PC-3 (cell line): ENCODE results near the gene DIMT1. TPM values are rescaled to one million over a fixed set of nuclear protein-coding genes. Genes with fewer than 3 reads are reported as not detected.

Experiments
- ATAC-seq: fragments of 200-7000 bp; cut with Tn5 transposase; 2 replicates; pipeline ENCODE4 v1.9.1; 2020; ENCODE audit warnings: mild to moderate bottlenecking, moderate library complexity
- BruUV-seq: library from RNA; stranded (reverse); fragments of 400-500 nt; replicated peaks from 2 replicates; lab custom pipeline; 2021; lab: Mats Ljungman, UMichigan
- CTCF ChIA-PET: fragments of 300-600 bp; sonication (Branson Sonifier 250); formaldehyde crosslinking; loops from one replicate; lab custom pipeline; 2022; ENCODE audit warnings: antibody characterized with exemption; lab: Charles Lee
- POLR2A ChIA-PET: fragments of 300-600 bp; sonication (Branson Sonifier 250); formaldehyde crosslinking; loops from one replicate; lab custom pipeline; 2022; ENCODE audit warnings: antibody characterized with exemption; ENCODE audit not compliant: unreplicated experiment; lab: Charles Lee
- DNase-seq: peaks from one replicate; pipeline ENCODE4 v3.0.0-alpha.2; 2015
- H2AFZ ChIP-seq: fragments of 300-600 bp; sonication (generic); 2 replicates; pipeline ENCODE4 v1.6.0; 2016; ENCODE audit warnings: antibody characterized with exemption, low read length
- H3F3A ChIP-seq: fragments of 300-600 bp; sonication (generic); one replicate; pipeline ENCODE4 v1.6.0; 2017; ENCODE audit warnings: antibody characterized with exemption, low read length, control low read depth, mild to moderate bottlenecking; ENCODE audit not compliant: unreplicated experiment
- H3K27ac ChIP-seq: fragments of 300-600 bp; sonication (generic); 2 replicates; pipeline ENCODE4 v1.5.1; 2016; ENCODE audit warnings: mild to moderate bottlenecking, low read length
- H3K27me3 ChIP-seq: fragments of 300-600 bp; sonication (generic); 2 replicates; pipeline ENCODE4 v1.6.1; 2016; ENCODE audit warnings: low read length, mixed read lengths
- H3K36me3 ChIP-seq: fragments of 300-600 bp; sonication (generic); 2 replicates; pipeline ENCODE4 v1.6.1; 2016; ENCODE audit warnings: low read depth, mixed run types, low read length, mixed read lengths
- H3K4me1 ChIP-seq: fragments of 300-600 bp; sonication (generic); 2 replicates; pipeline ENCODE4 v1.5.1; 2016; ENCODE audit warnings: low read length; ENCODE audit not compliant: insufficient read depth
- H3K4me2 ChIP-seq: fragments of 300-600 bp; sonication (generic); 2 replicates; pipeline ENCODE4 v1.6.0; 2016; ENCODE audit warnings: low read length
- H3K4me3 ChIP-seq: fragments of 300-600 bp; sonication (generic); 2 replicates; pipeline ENCODE4 v1.5.1; 2016; ENCODE audit warnings: mild to moderate bottlenecking, low read length, mixed read lengths
- H3K79me2 ChIP-seq: fragments of 300-600 bp; sonication (generic); 2 replicates; pipeline ENCODE4 v1.6.1; 2017; ENCODE audit warnings: low read length, mixed read lengths
- H3K9ac ChIP-seq: fragments of 300-600 bp; sonication (generic); 2 replicates; pipeline ENCODE4 v1.6.0; 2016; ENCODE audit warnings: mild to moderate bottlenecking, low read length
- H3K9me2 ChIP-seq: fragments of 300-600 bp; sonication (generic); replicated peaks from 2 replicates; pipeline ENCODE4 v1.6.1; 2016; ENCODE audit warnings: mixed run types, low read length, mixed read lengths
- H3K9me3 ChIP-seq: fragments of 300-600 bp; sonication (generic); 2 replicates; pipeline ENCODE4 v1.6.1; 2016; ENCODE audit warnings: low read length, mixed read lengths
- H4K20me1 ChIP-seq: fragments of 300-600 bp; sonication (generic); 2 replicates; pipeline ENCODE4 v1.6.1; 2016; ENCODE audit warnings: low read length, mixed read lengths
- EZH2 ChIP-seq: fragments of 300-600 bp; sonication (generic); IDR thresholded peaks from one replicate; pipeline ENCODE4 v1.6.1; 2017; ENCODE audit warnings: antibody characterized with exemption, mild to moderate bottlenecking, low read length; ENCODE audit not compliant: unreplicated experiment
- EZH2phosphoT487 ChIP-seq: fragments of 300-600 bp; sonication (generic); IDR thresholded peaks from 2 replicates; pipeline ENCODE4 v1.6.1; 2018; ENCODE audit warnings: mild to moderate bottlenecking, antibody characterized with exemption, low read length, borderline replicate concordance
- intact Hi-C: fragments of 100-400 bp; cut with micrococcal nuclease; formaldehyde crosslinking; loops from 2 replicates; pipeline ENCODE4 v1.9.0; 2023
- total RNA-seq: library from RNA; depleted of rRNA; stranded (reverse); fragments of >200 nt; gene quantifications from 2 replicates; pipeline ENCODE4 v1.2.3, GENCODE V29; 2014
- TF ChIP-seq, protein P1 (sequence below): fragments of 300-600 bp; sonication (generic); conservative IDR thresholded peaks from 2 replicates; pipeline ENCODE4 v1.5.1; 2017; ENCODE audit warnings: antibody characterized with exemption, low read depth, mild to moderate bottlenecking, low read length

The DIMT1 gene
- total RNA-seq, 1 experiment from 2014 or later: 59.8 TPM

- Histone ChIP-seq H4K20me1 (no peaks in the 10 kb centered on the region), H3K4me2 (no peak overlapping the region), H3K79me2 (peaks cover 3% of the 10 kb centered on the region; the same call in 1 of the 2 replicates), H3K4me3 (no peak overlapping the region), H3K27me3 (no peaks in the 10 kb centered on the region), H3K9me3 (no peaks in the 10 kb centered on the region), H3K9me2 (no peaks in the 10 kb centered on the region), H2AFZ (no peak overlapping the region), H3F3A (no peaks in the 10 kb centered on the region), H3K4me1 (no peaks in the 10 kb centered on the region), H3K27ac (no peak overlapping the region), H3K9ac (no peak overlapping the region), H3K36me3 (peaks cover 21% of the 10 kb centered on the region)
- intact Hi-C loops: no loop called here
- no TSS peak for BruUV-seq
- ChIA-PET POLR2A (interaction anchor here (0.7 kb wide), 1 partner anchor 45 kb away, joined by 11 read pairs; the partner anchor contains the start of gene DIMT1), CTCF (no interaction called here)
- TF ChIP-seq EZH2 (no peak), EZH2phosphoT487 (no peak)
- TF ChIP-seq, protein P1, sequence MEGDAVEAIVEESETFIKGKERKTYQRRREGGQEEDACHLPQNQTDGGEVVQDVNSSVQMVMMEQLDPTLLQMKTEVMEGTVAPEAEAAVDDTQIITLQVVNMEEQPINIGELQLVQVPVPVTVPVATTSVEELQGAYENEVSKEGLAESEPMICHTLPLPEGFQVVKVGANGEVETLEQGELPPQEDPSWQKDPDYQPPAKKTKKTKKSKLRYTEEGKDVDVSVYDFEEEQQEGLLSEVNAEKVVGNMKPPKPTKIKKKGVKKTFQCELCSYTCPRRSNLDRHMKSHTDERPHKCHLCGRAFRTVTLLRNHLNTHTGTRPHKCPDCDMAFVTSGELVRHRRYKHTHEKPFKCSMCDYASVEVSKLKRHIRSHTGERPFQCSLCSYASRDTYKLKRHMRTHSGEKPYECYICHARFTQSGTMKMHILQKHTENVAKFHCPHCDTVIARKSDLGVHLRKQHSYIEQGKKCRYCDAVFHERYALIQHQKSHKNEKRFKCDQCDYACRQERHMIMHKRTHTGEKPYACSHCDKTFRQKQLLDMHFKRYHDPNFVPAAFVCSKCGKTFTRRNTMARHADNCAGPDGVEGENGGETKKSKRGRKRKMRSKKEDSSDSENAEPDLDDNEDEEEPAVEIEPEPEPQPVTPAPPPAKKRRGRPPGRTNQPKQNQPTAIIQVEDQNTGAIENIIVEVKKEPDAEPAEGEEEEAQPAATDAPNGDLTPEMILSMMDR: no peak
- ATAC-seq (no peak), DNase-seq (no peak)
These were observed 44.8 kb upstream of the DIMT1 start for GRCh38 chr5:62448528-62448927.

DNA sequence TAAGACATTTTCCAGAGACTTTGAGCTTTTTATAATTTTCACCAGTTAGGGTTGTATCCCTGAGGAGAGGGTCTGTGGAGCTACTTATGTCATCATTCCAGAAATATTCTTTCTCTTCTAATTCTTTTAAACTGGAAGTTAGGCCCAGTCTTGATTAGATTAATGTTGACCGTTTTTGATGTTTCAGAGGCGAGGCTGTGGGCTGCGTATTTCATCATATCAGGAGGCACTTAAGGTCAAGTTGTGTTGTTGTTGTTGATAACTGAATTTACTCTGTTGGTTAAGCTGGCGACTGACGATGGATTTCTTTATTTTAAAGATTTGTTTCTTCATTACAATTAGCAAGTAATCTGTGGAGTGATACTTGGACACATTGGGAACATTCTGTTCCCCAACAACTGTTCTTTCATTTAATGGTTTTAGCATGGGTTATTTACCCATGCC lies 28.9 kb upstream of the DIMT1 start:
- CTCF ChIA-PET: no interaction called here
- POLR2A ChIA-PET: no interaction called here
- TF ChIP-seq, protein P1: no peak
- H3K4me3 ChIP-seq: no peak overlapping the region
- no TSS peak for BruUV-seq
- no peak overlapping the region for H3K9ac ChIP-seq
- intact Hi-C loops: no loop called here
- H3K4me1 ChIP-seq: no peaks in the 10 kb centered on the region
- H3K79me2 ChIP-seq: peaks cover 82% of the 10 kb centered on the region
- H3F3A ChIP-seq: no peaks in the 10 kb centered on the region
- H3K27me3 ChIP-seq: no peaks in the 10 kb centered on the region
- no peak for DNase-seq
- H3K9me3 ChIP-seq: no peaks in the 10 kb centered on the region
- 0 out of 2 replicates have a peak, but pooled peaks cover 2% of the 10 kb centered on the region for H4K20me1 ChIP-seq
- H3K27ac ChIP-seq: no peak overlapping the region
- no peak overlapping the region for H3K4me2 ChIP-seq
- H3K9me2 ChIP-seq: no peaks in the 10 kb centered on the region
- no peak for ATAC-seq
- H2AFZ ChIP-seq: no peak overlapping the region
- H3K36me3 ChIP-seq: no peaks in the 10 kb centered on the region

DNA sequence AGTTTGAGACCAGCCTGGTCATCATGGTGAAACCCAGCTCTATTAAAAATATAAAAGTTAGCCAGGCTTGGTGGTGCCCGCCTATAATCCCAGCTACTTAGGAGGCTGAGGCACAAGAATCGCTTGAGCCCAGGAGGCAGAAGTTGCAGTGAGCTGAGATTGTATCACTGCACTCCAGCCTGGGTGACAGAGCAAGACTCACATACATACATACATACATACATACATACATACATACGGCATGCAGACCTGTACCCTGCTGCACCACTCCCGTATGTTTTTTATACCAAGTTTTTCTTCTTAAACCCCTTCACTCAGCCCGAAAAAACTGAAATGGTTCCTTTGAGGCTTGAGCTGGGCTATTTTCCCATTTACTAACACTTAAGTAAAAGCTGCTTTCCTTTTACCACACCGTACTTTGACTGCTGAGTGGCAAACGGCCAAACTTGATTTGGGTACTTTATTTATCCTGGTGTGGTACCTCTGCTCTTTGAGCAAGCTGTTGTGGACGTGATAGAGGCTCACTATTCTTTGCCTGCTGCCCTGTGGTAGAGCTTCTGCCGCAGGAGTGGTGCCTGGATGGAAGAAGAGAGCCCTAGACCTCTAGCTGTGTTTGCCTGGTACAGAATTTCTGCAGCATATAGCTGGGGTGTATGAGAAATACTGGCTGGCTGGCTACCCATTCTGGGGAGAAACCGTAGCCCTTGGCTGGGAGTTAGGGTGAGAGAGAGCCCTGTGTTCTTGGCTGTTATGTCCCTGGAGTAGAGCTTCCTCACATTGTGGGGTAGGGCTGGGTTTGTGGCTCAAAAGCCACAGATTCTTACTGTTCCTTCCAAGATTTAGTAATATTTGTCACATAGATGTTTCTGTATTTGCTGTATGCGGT lies 28.3 kb upstream of the DIMT1 start:
- Histone ChIP-seq H4K20me1 (0 out of 2 replicates have a peak, but pooled peaks cover 5% of the 10 kb centered on the region), H2AFZ (no peak overlapping the region), H3K9me3 (no peaks in the 10 kb centered on the region), H3K4me3 (no peak overlapping the region), H3K4me1 (no peaks in the 10 kb centered on the region), H3K9me2 (no peaks in the 10 kb centered on the region), H3K9ac (no peak overlapping the region), H3K27ac (no peak overlapping the region), H3F3A (no peaks in the 10 kb centered on the region), H3K27me3 (no peaks in the 10 kb centered on the region), H3K79me2 (peaks cover 89% of the 10 kb centered on the region), H3K4me2 (no peak overlapping the region), H3K36me3 (no peaks in the 10 kb centered on the region)
- ChIA-PET CTCF (no interaction called here), POLR2A (no interaction called here)
- no peak for TF ChIP-seq EZH2
- TF ChIP-seq, protein P1: no peak
- no peak for TF ChIP-seq EZH2phosphoT487
- intact Hi-C loops: no loop called here
- ATAC-seq: no peak
- DNase-seq: no peak
- no TSS peak for BruUV-seq
